ENCODE data around the gene GAPVD1.
"Not testable (repeated sequence)": the region's sequence is repeated elsewhere in the genome, so short reads cannot be mapped to it uniquely, and the experiment has no call there.

GAPVD1 gene

GRCh38 chr9:125372441-125373226, 111.0 kb downstream of the GAPVD1 start:
- DNase-seq (ENCODE audit: low read depth in 2 of 2) = no peak

GRCh38 chr9:125374443-125375309, 113.0 kb downstream of the GAPVD1 start:
- DNase-seq (ENCODE audit: low read depth in 2 of 2) = peak; percentile 4 to 11

GRCh38 chr9:125375820-125376219, 114.2 kb downstream of the GAPVD1 start:
- DNase-seq (ENCODE audit: low read depth in 2 of 2) = no peak

GRCh38 chr9:125376261-125377226, 114.9 kb downstream of the GAPVD1 start:
- no peak for DNase-seq (ENCODE audit: low read depth in 2 of 2)

- DNase-seq (ENCODE audit: low read depth in 2 of 2) = no peak
These were observed 116.1 kb downstream of the GAPVD1 start for GRCh38 chr9:125377584-125378250.

GRCh38 chr9:125378778-125379177, 117.2 kb downstream of the GAPVD1 start:
- no peak for DNase-seq (ENCODE audit: low read depth in 2 of 2)

- no peak for DNase-seq (ENCODE audit: low read depth in 2 of 2)
These were observed 117.6 kb downstream of the GAPVD1 start for GRCh38 chr9:125379208-125379607.

- DNase-seq (ENCODE audit: low read depth in 2 of 2) = no peak
These were observed 118.8 kb downstream of the GAPVD1 start for GRCh38 chr9:125380406-125380805.

- DNase-seq (ENCODE audit: low read depth in 2 of 2) = no peak
These were observed 126.4 kb downstream of the GAPVD1 start for GRCh38 chr9:125387861-125388524.

GRCh38 chr9:125388978-125389377, 127.4 kb downstream of the GAPVD1 start:
- DNase-seq (ENCODE audit: low read depth in 2 of 2) = no peak

- DNase-seq (ENCODE audit: low read depth in 2 of 2) = no peak
These were observed 130.1 kb downstream of the GAPVD1 start for GRCh38 chr9:125391704-125392103.

GRCh38 chr9:125393426-125393825, 131.8 kb downstream of the GAPVD1 start:
- no peak for DNase-seq (ENCODE audit: low read depth in 2 of 2)

GRCh38 chr9:125396799-125397198, 135.2 kb downstream of the GAPVD1 start:
- DNase-seq (ENCODE audit: low read depth in 2 of 2) = no peak

GRCh38 chr9:125397736-125398135, 136.1 kb downstream of the GAPVD1 start:
- DNase-seq (ENCODE audit: low read depth in 2 of 2) = no peak

- no peak for DNase-seq (ENCODE audit: low read depth in 2 of 2)
These were observed 136.6 kb downstream of the GAPVD1 start for GRCh38 chr9:125398243-125398642.

GRCh38 chr9:125399165-125399564, 137.5 kb downstream of the GAPVD1 start:
- DNase-seq (ENCODE audit: low read depth in 2 of 2) = no peak

GRCh38 chr9:125399666-125400065, 138.0 kb downstream of the GAPVD1 start:
- DNase-seq (ENCODE audit: low read depth in 2 of 2) = no peak

GRCh38 chr9:125400232-125400631, 138.6 kb downstream of the GAPVD1 start:
- DNase-seq (ENCODE audit: low read depth in 2 of 2) = not testable (repeated sequence)

GRCh38 chr9:125400725-125401716, 139.4 kb downstream of the GAPVD1 start:
- no peak for DNase-seq (ENCODE audit: low read depth in 2 of 2)
